Measurements from ENCODE around the gene SH2D3C.

Gene SH2D3C

DNA sequence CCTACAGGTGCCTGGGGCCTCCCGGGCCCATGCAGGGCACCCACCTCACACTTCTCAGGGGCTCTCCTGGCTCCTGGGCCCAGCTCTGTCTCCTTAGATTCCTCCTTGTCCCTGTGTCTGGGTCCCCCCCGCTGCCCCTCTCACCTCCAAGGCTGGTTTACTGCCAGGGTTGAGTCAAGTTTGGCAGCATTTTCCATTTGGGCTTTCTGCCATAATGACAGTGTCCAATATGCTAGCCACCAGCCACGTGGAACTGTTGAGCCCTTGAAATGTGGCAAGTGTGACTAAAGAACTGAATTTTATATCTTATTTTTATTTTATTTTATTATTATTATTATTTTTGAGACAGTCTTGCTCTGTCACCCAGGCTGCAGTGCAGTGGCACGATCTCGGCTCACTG, 60.7 kb downstream of the SH2D3C start:
- POLR2A ChIA-PET: interaction anchor here (1.3 kb wide), 1 partner anchor 17 kb away, joined by 3 read pairs; the partner anchor contains the start of gene TOR2A
- TF ChIP-seq ZNF701 (tag by site-specific recombination; IDR thresholded peaks at IDR 0.05) (no peak), HOXC10 (CRISPR knock-in tag; IDR thresholded peaks at IDR 0.05) (no peak), BCL6B (tag by site-specific recombination; IDR thresholded peaks at IDR 0.05) (no peak), ZNF112 (tag by site-specific recombination; IDR thresholded peaks at IDR 0.05) (no peak), ZNF629 (tag by site-specific recombination; IDR thresholded peaks at IDR 0.05) (no peak), RBAK (tag by site-specific recombination; IDR thresholded peaks at IDR 0.05) (no peak), ZBTB17 (tag by site-specific recombination; IDR thresholded peaks at IDR 0.05) (no peak)
- TF ChIP-seq, protein P1, sequence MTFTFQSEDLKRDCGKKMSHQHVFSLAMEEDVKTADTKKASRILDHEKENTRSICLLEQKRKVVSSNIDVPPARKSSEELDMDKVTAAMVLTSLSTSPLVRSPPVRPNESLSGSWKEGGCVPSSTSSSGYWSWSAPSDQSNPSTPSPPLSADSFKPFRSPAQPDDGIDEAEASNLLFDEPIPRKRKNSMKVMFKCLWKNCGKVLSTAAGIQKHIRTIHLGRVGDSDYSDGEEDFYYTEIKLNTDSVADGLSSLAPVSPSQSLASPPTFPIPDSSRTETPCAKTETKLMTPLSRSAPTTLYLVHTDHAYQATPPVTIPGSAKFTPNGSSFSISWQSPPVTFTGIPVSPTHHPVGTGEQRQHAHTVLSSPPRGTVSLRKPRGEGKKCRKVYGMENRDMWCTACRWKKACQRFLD (tag by site-specific recombination; IDR thresholded peaks at IDR 0.05): no peak
- TF ChIP-seq, protein P2, sequence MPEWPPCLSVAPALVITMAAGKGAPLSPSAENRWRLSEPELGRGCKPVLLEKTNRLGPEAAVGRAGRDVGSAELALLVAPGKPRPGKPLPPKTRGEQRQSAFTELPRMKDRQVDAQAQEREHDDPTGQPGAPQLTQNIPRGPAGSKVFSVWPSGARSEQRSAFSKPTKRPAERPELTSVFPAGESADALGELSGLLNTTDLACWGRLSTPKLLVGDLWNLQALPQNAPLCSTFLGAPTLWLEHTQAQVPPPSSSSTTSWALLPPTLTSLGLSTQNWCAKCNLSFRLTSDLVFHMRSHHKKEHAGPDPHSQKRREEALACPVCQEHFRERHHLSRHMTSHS (tag by site-specific recombination; IDR thresholded peaks at IDR 0.05): no peak
- Histone ChIP-seq H3K4me3 (ENCODE audit: low read depth, low read length) (no peak overlapping the region), H3K4me1 (ENCODE audit: control insufficient read depth, insufficient read depth, low read length) (no peaks in the 10 kb centered on the region), H3K36me3 (ENCODE audit: control insufficient read depth in 2 of 2, insufficient read depth in 1 of 2, low read length in 2 of 2) (no peaks in the 10 kb centered on the region), H3K27ac (ENCODE audit: extremely low read depth, low read depth, low read length) (no peak overlapping the region), H3K9me3 (ENCODE audit: control insufficient read depth, insufficient read depth, low read depth, low read length) (no peaks in the 10 kb centered on the region)
- CTCF ChIA-PET: interaction anchor here (1.1 kb wide), 1 partner anchor 17 kb away, joined by 5 read pairs; the partner anchor contains the start of gene TOR2A

GRCh38 chr9:127716412-127716811, 62.1 kb downstream of the SH2D3C start:
- Histone ChIP-seq H3K4me3 (ENCODE audit: low read depth, low read length) (no peak overlapping the region), H3K4me1 (ENCODE audit: control insufficient read depth, insufficient read depth, low read length) (no peaks in the 10 kb centered on the region)
- TF ChIP-seq BCL11B (tag by site-specific recombination; IDR thresholded peaks at IDR 0.05; ENCODE audit: low read depth): no peak
- TF ChIP-seq TRIM28 (IDR thresholded peaks at IDR 0.05; ENCODE audit: borderline replicate concordance, low read length): no peak
- no peak for TF ChIP-seq GLIS1 (tag by site-specific recombination; IDR thresholded peaks at IDR 0.05)
- no peak for TF ChIP-seq ZNF155 (tag by site-specific recombination; IDR thresholded peaks at IDR 0.05)
- TF ChIP-seq, protein P3, sequence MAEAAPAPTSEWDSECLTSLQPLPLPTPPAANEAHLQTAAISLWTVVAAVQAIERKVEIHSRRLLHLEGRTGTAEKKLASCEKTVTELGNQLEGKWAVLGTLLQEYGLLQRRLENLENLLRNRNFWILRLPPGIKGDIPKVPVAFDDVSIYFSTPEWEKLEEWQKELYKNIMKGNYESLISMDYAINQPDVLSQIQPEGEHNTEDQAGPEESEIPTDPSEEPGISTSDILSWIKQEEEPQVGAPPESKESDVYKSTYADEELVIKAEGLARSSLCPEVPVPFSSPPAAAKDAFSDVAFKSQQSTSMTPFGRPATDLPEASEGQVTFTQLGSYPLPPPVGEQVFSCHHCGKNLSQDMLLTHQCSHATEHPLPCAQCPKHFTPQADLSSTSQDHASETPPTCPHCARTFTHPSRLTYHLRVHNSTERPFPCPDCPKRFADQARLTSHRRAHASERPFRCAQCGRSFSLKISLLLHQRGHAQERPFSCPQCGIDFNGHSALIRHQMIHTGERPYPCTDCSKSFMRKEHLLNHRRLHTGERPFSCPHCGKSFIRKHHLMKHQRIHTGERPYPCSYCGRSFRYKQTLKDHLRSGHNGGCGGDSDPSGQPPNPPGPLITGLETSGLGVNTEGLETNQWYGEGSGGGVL (tag by site-specific recombination; IDR thresholded peaks at IDR 0.05): no peak

GRCh38 chr9:127715470-127716337, 62.8 kb downstream of the SH2D3C start, which contains the start of the genes PTRH1 and TTC16:
PTRH1 (minus strand) TSS chr9:127715663; CDS start chr9:127715639, 24 bp downstream.
TTC16 (plus strand) TSS chr9:127716079; CDS start chr9:127716146, 67 bp downstream.
- ChIA-PET CTCF (interaction anchor here (0.6 to 1.6 kb wide), 8 partner anchors 19 to 319 kb away, joined by 3 to 10 read pairs (median 4); partner anchors contain the start of gene TOR2A), POLR2A (interaction anchor here (1.3 to 2.7 kb wide), 4 partner anchors 10 to 108 kb away, joined by 3 to 9 read pairs (median 6); partner anchors contain the start of genes CFAP157 and TOR2A)
- Histone ChIP-seq H3K4me1 (ENCODE audit: control insufficient read depth, insufficient read depth, low read length) (no peaks in the 10 kb centered on the region), H3K4me3 (ENCODE audit: low read depth, low read length) (peak within 1 kb of the TSS; percentile 79), H3K36me3 (ENCODE audit: control insufficient read depth in 2 of 2, insufficient read depth in 1 of 2, low read length in 2 of 2) (no peaks in the 10 kb centered on the region), H3K27ac (ENCODE audit: extremely low read depth, low read depth, low read length) (no peak within 1 kb of the TSS; the same call in 1 of the 2 replicates), H3K9me3 (ENCODE audit: control insufficient read depth, insufficient read depth, low read depth, low read length) (no peaks in the 10 kb centered on the region)
- no peak for TF ChIP-seq ZNF132 (tag by site-specific recombination; IDR thresholded peaks at IDR 0.05; ENCODE audit: borderline replicate concordance)
- TF ChIP-seq ZNF311 (tag by site-specific recombination; IDR thresholded peaks at IDR 0.05; ENCODE audit: borderline replicate concordance): no peak
- no peak for TF ChIP-seq ZNF114 (tag by site-specific recombination; IDR thresholded peaks at IDR 0.05)
- TF ChIP-seq ZFP41 (tag by site-specific recombination; IDR thresholded peaks at IDR 0.05; ENCODE audit: borderline replicate concordance): no peak
- TF ChIP-seq ZNF391 (tag by site-specific recombination; IDR thresholded peaks at IDR 0.05; ENCODE audit: borderline replicate concordance, low read depth): no peak
- no peak for TF ChIP-seq ZNF843 (tag by site-specific recombination; IDR thresholded peaks at IDR 0.05)
- no peak for TF ChIP-seq ZNF776 (tag by site-specific recombination; IDR thresholded peaks at IDR 0.05; ENCODE audit: borderline replicate concordance)
- TF ChIP-seq ZNF292 (tag by site-specific recombination; IDR thresholded peaks at IDR 0.05; ENCODE audit: borderline replicate concordance, low read depth): no peak
- peak; percentile 60 for TF ChIP-seq KLF10 (tag by site-specific recombination; IDR thresholded peaks at IDR 0.05)
- TF ChIP-seq ZNF501 (tag by site-specific recombination; IDR thresholded peaks at IDR 0.05): peak; percentile 30; the same call in 1 of the 2 replicates

More at GRCh38 chr9:127716412-127716811, 62.1 kb downstream of the SH2D3C start:
- Histone ChIP-seq H3K9me3 (ENCODE audit: control insufficient read depth, insufficient read depth, low read depth, low read length) (no peaks in the 10 kb centered on the region), H3K36me3 (ENCODE audit: control insufficient read depth in 2 of 2, insufficient read depth in 1 of 2, low read length in 2 of 2) (no peaks in the 10 kb centered on the region), H3K27ac (ENCODE audit: extremely low read depth, low read depth, low read length) (no peak overlapping the region)
- CTCF ChIA-PET: interaction anchor here (0.6 to 1.2 kb wide), 6 partner anchors 18 to 318 kb away, joined by 3 to 10 read pairs (median 4); partner anchors contain the start of gene TOR2A
- POLR2A ChIA-PET: interaction anchor here (1.3 to 2.7 kb wide), 3 partner anchors 10 to 109 kb away, joined by 3 to 9 read pairs (median 8); partner anchors contain the start of genes CFAP157 and TOR2A

Measured in HEK293 (cell line).